Measurements from ENCODE around the gene NPAS3. TPM values are rescaled to one million over a fixed set of nuclear protein-coding genes. Genes with fewer than 3 reads are reported as not detected.

The NPAS3 gene
- total and polyA plus RNA-seq, 4 donors: 0.07 to 0.09 (median 0.08) TPM; not detected in 1

- WGBS: 79% methylated on average over 5 of the region's 5 CpGs
- Histone ChIP-seq H3K4me1 (ENCODE audit: control insufficient read depth in 4 of 4, insufficient read depth in 4 of 4, low read length in 3 of 4) (no peaks in the 10 kb centered on the region), H3K9ac (ENCODE audit: low read depth in 1 of 2, low read length in 2 of 2) (no peak overlapping the region), H3K4me3 (ENCODE audit: low read depth in 1 of 3, low read length in 3 of 3) (no peak overlapping the region), H3K36me3 (ENCODE audit: control insufficient read depth in 4 of 4, insufficient read depth in 3 of 4, low read depth in 1 of 4, low read length in 3 of 4) (no peaks in the 10 kb centered on the region), H3K9me3 (ENCODE audit: control insufficient read depth in 4 of 4, low read length in 3 of 4) (no peaks in the 10 kb centered on the region), H3K27ac (ENCODE audit: low read depth in 1 of 2, low read length in 2 of 2) (no peak overlapping the region), H3K27me3 (ENCODE audit: control insufficient read depth in 4 of 4, insufficient read depth in 4 of 4, low read length in 3 of 4) (no peaks in the 10 kb centered on the region)
- no peak for DNase-seq (ENCODE audit: low spot score)
- TF ChIP-seq EGR1 (IDR thresholded peaks at IDR 0.05; ENCODE audit: low read depth in 2 of 2) (no peak), MAX (IDR thresholded peaks at IDR 0.05) (no peak)
- TF ChIP-seq, protein P1, sequence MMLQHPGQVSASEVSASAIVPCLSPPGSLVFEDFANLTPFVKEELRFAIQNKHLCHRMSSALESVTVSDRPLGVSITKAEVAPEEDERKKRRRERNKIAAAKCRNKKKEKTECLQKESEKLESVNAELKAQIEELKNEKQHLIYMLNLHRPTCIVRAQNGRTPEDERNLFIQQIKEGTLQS (IDR thresholded peaks at IDR 0.05): no peak
Measured at GRCh38 chr14:33317675-33318074, 379.0 kb downstream of the NPAS3 start.

DNA sequence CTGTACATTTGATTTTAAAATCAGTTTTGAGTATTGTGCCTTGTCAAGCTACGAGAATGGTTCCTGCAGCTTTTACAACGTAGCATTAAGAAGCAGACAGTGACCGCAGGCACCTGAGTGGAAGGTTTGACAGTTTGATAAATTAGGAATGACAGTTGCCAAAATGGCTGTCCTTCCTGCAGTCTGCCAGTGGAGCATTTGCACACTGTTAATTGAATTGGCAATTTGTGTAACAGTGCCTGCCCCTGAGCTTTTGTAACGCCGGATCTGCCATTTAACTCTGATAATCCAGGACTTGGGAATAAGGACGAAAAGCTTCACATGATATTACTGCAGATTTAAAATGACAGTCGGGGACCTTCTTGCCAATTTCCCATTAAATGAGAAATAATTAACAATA, 385.3 kb downstream of the NPAS3 start:
- TF ChIP-seq RXRA (IDR thresholded peaks at IDR 0.05) (no peak), HNF4G (IDR thresholded peaks at IDR 0.05) (no peak), EGR1 (IDR thresholded peaks at IDR 0.05; ENCODE audit: low read depth in 2 of 2) (no peak), YY1 (IDR thresholded peaks at IDR 0.05) (no peak), GABPA (IDR thresholded peaks at IDR 0.05 in 1 of 2, conservative IDR thresholded peaks at IDR 0.05 in 1 of 2) (no peak), CTCF (IDR thresholded peaks at IDR 0.05; ENCODE audit: low read depth, low read length, missing input control) (no peak), RAD21 (IDR thresholded peaks at IDR 0.05) (no peak), FOXA2 (IDR thresholded peaks at IDR 0.05) (no peak)
- no peak for DNase-seq (ENCODE audit: low spot score)
- Histone ChIP-seq H3K36me3 (ENCODE audit: control insufficient read depth in 4 of 4, insufficient read depth in 3 of 4, low read depth in 1 of 4, low read length in 3 of 4) (no peaks in the 10 kb centered on the region), H3K9me3 (ENCODE audit: control insufficient read depth in 4 of 4, low read length in 3 of 4) (no peaks in the 10 kb centered on the region), H3K9ac (ENCODE audit: low read depth in 1 of 2, low read length in 2 of 2) (no peak overlapping the region), H3K4me3 (ENCODE audit: low read depth in 1 of 3, low read length in 3 of 3) (no peak overlapping the region), H3K27me3 (ENCODE audit: control insufficient read depth in 4 of 4, insufficient read depth in 4 of 4, low read length in 3 of 4) (no peaks in the 10 kb centered on the region), H3K27ac (ENCODE audit: low read depth in 1 of 2, low read length in 2 of 2) (no peak overlapping the region), H3K4me1 (ENCODE audit: control insufficient read depth in 4 of 4, insufficient read depth in 4 of 4, low read length in 3 of 4) (no peaks in the 10 kb centered on the region)
- 80% methylated on average over 7 of the region's 7 CpGs for WGBS

DNA sequence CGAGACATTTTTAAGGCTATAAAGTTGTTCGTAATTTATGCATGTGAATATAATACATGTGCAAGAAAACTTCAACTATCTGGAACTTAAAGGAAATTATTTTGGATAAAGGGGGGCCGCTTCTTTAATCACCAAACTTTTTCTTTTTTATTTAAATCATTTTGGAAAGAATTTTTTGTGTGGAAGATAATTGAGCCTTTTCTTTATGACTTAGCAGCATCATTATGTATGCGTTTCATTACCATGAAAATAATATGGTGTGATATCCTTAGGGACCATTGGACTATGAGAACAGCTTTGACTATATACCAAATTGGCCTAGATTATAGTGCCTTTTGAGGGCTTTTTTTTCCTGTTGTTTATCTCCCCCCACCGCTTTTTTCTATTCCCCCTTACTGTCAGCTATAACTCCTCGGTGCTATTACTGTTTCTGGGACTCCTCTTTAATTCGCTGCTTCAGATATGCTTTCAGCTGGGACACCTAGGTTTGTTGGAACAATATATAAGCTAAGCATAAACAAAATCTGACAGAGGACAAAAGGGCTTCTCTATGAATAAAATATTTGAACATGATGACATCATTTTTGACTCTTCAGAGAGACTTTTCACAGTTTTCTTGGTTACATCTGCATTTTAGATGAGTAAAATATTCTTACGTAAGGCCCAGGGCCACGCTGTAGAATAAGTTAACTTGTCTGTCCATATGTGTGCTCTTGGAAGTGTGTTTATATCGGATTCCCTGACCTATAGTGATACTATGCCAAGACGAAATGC, 392.7 kb downstream of the NPAS3 start:
- Histone ChIP-seq H3K4me3 (ENCODE audit: low read depth in 1 of 3, low read length in 3 of 3) (no peak overlapping the region), H3K4me1 (ENCODE audit: control insufficient read depth in 4 of 4, insufficient read depth in 4 of 4, low read length in 3 of 4) (no peaks in the 10 kb centered on the region), H3K27ac (ENCODE audit: low read depth in 1 of 2, low read length in 2 of 2) (no peak overlapping the region), H3K27me3 (ENCODE audit: control insufficient read depth in 4 of 4, insufficient read depth in 4 of 4, low read length in 3 of 4) (no peaks in the 10 kb centered on the region), H3K9ac (ENCODE audit: low read depth in 1 of 2, low read length in 2 of 2) (no peak overlapping the region), H3K9me3 (ENCODE audit: control insufficient read depth in 4 of 4, low read length in 3 of 4) (peaks cover 0 to 4% (median 2%) of the 10 kb centered on the region in 4 donors), H3K36me3 (ENCODE audit: control insufficient read depth in 4 of 4, insufficient read depth in 3 of 4, low read depth in 1 of 4, low read length in 3 of 4) (no peaks in the 10 kb centered on the region)
- DNase-seq (ENCODE audit: low spot score): no peak
- TF ChIP-seq, protein P2, sequence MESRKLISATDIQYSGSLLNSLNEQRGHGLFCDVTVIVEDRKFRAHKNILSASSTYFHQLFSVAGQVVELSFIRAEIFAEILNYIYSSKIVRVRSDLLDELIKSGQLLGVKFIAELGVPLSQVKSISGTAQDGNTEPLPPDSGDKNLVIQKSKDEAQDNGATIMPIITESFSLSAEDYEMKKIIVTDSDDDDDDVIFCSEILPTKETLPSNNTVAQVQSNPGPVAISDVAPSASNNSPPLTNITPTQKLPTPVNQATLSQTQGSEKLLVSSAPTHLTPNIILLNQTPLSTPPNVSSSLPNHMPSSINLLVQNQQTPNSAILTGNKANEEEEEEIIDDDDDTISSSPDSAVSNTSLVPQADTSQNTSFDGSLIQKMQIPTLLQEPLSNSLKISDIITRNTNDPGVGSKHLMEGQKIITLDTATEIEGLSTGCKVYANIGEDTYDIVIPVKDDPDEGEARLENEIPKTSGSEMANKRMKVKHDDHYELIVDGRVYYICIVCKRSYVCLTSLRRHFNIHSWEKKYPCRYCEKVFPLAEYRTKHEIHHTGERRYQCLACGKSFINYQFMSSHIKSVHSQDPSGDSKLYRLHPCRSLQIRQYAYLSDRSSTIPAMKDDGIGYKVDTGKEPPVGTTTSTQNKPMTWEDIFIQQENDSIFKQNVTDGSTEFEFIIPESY (IDR thresholded peaks at IDR 0.05): no peak
- TF ChIP-seq EGR1 (IDR thresholded peaks at IDR 0.05; ENCODE audit: low read depth in 2 of 2) (no peak), JUND (IDR thresholded peaks at IDR 0.05) (no peak), RAD21 (IDR thresholded peaks at IDR 0.05) (no peak), FOXA1 (IDR thresholded peaks at IDR 0.05) (no peak), MAX (IDR thresholded peaks at IDR 0.05) (no peak), YY1 (IDR thresholded peaks at IDR 0.05) (no peak), RXRA (IDR thresholded peaks at IDR 0.05) (no peak), SP1 (IDR thresholded peaks at IDR 0.05) (no peak), HNF4A (conservative IDR thresholded peaks at IDR 0.05) (no peak), GABPA (IDR thresholded peaks at IDR 0.05 in 1 of 2, conservative IDR thresholded peaks at IDR 0.05 in 1 of 2) (no peak)
- TF ChIP-seq, protein P3, sequence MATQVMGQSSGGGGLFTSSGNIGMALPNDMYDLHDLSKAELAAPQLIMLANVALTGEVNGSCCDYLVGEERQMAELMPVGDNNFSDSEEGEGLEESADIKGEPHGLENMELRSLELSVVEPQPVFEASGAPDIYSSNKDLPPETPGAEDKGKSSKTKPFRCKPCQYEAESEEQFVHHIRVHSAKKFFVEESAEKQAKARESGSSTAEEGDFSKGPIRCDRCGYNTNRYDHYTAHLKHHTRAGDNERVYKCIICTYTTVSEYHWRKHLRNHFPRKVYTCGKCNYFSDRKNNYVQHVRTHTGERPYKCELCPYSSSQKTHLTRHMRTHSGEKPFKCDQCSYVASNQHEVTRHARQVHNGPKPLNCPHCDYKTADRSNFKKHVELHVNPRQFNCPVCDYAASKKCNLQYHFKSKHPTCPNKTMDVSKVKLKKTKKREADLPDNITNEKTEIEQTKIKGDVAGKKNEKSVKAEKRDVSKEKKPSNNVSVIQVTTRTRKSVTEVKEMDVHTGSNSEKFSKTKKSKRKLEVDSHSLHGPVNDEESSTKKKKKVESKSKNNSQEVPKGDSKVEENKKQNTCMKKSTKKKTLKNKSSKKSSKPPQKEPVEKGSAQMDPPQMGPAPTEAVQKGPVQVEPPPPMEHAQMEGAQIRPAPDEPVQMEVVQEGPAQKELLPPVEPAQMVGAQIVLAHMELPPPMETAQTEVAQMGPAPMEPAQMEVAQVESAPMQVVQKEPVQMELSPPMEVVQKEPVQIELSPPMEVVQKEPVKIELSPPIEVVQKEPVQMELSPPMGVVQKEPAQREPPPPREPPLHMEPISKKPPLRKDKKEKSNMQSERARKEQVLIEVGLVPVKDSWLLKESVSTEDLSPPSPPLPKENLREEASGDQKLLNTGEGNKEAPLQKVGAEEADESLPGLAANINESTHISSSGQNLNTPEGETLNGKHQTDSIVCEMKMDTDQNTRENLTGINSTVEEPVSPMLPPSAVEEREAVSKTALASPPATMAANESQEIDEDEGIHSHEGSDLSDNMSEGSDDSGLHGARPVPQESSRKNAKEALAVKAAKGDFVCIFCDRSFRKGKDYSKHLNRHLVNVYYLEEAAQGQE (IDR thresholded peaks at IDR 0.05): no peak
- 81% methylated on average over 11 of the region's 11 CpGs for WGBS

All from liver (tissue), 9 donors.